HepG2 (cell line): Measurements from ENCODE around the gene GAL3ST2. TPM values are rescaled to one million over a fixed set of nuclear protein-coding genes. Genes with fewer than 3 reads are reported as not detected.

Experiments used
- ATAC-seq: fragments of 200-7000 bp; cut with Tn5 transposase; 3 replicates; pipeline ENCODE4 v1.9.1; 2020; ENCODE audit warnings: mild to moderate bottlenecking, moderate library complexity
- BruUV-seq: library from RNA; stranded (reverse); fragments of 400-500 nt; replicated peaks from 2 replicates; lab custom pipeline; 2021; lab: Mats Ljungman, UMichigan
- CTCF ChIA-PET: fragments of 300-600 bp; formaldehyde crosslinking; extraction: SDS; loops from one replicate; lab custom pipeline; 2021; ENCODE audit warnings: low total read pairs, inconsistent platforms, low intra/inter-chr PET ratio; lab: Yijun Ruan, JAX
- POLR2A ChIA-PET: fragments of 350-600 bp; sonication (Branson Sonifier 250); formaldehyde crosslinking; loops from one replicate; lab custom pipeline; 2020; ENCODE audit warnings: antibody characterized with exemption, inconsistent platforms; lab: Yijun Ruan, JAX
- DNase-seq: peaks from one replicate; pipeline ENCODE4 v3.0.0-alpha.2; 2015; ENCODE audit warnings: low spot score
- FAIRE-seq: peaks from 3 replicates; lab custom pipeline; 2011; peaks lifted over from hg19 to GRCh38; lab: Jason Lieb, UNC
- H2AFZ ChIP-seq: one replicate; pipeline ENCODE4 v1.6.1; 2011; ENCODE audit warnings: low read length, inconsistent platforms
- H3K27ac ChIP-seq: fragments of 300-600 bp; 3 replicates; pipeline ENCODE4 v1.8.0; 2011; ENCODE audit warnings: mixed run types, mild to moderate bottlenecking, mixed read lengths, low read length, inconsistent platforms; ENCODE audit not compliant: insufficient read depth; ENCODE audit errors: extremely low read length
- H3K27me3 ChIP-seq, 2 experiments: fragments of 200-600 bp in 1 of 2; 2 replicates in 1 of 2; 3 replicates in 1 of 2; pipeline versions ENCODE4 v1.6.0 to v1.8.0; 2011; ENCODE audit warnings: low read length in 2 of 2, mild to moderate bottlenecking in 2 of 2, moderate library complexity in 2 of 2, inconsistent platforms in 1 of 2; ENCODE audit not compliant: insufficient read depth in 2 of 2, control insufficient read depth in 1 of 2
- H3K36me3 ChIP-seq, 2 experiments: fragments of 200-600 bp in 1 of 2; replicated peaks in 1 of 2; 2 replicates in 1 of 2; 3 replicates in 1 of 2; pipeline versions ENCODE4 v1.5.1 to v1.8.0; 2011; ENCODE audit warnings: low read length in 2 of 2, inconsistent platforms in 1 of 2; ENCODE audit not compliant: insufficient read depth in 2 of 2, control insufficient read depth in 1 of 2
- H3K4me1 ChIP-seq: 2 replicates; pipeline ENCODE4 v1.5.1; 2012; ENCODE audit warnings: low read length, inconsistent platforms; ENCODE audit not compliant: insufficient read depth
- H3K4me2 ChIP-seq: 2 replicates; pipeline ENCODE4 v1.6.0; 2011; ENCODE audit warnings: low read depth, low read length, inconsistent platforms
- H3K4me3 ChIP-seq, 3 experiments: fragments of 200-600 bp in 1 of 3; sonication (generic), shearing (Covaris generic) in 1 of 3; replicated peaks in 1 of 3; 2 replicates each; pipeline ENCODE4 v1.5.1; 2011 to 2016; ENCODE audit warnings: low read length in 3 of 3, inconsistent platforms in 2 of 3, low read depth in 2 of 3, mild to moderate bottlenecking in 2 of 3, control low read depth in 1 of 3, mixed read lengths in 1 of 3; ENCODE audit not compliant: insufficient read depth in 1 of 3
- H3K79me2 ChIP-seq: one replicate; pipeline ENCODE4 v1.6.1; 2011; ENCODE audit warnings: low read length, inconsistent platforms; ENCODE audit not compliant: insufficient read depth
- H3K9ac ChIP-seq: 2 replicates; pipeline ENCODE4 v1.6.0; 2011; ENCODE audit warnings: mild to moderate bottlenecking, low read depth, low read length, inconsistent platforms; ENCODE audit not compliant: insufficient read depth
- H3K9me3 ChIP-seq: 2 replicates; pipeline ENCODE4 v1.5.1; 2012; ENCODE audit warnings: mild to moderate bottlenecking, low read length
- H4K20me1 ChIP-seq: 2 replicates; pipeline ENCODE4 v1.6.0; 2011; ENCODE audit warnings: inconsistent platforms, mild to moderate bottlenecking, low read length, moderate library complexity; ENCODE audit not compliant: insufficient read depth
- AGO1 ChIP-seq: fragments of 200-400 bp; formaldehyde crosslinking; IDR thresholded peaks from 2 replicates; pipeline ENCODE4 v1.6.1; 2017; ENCODE audit warnings: mild to moderate bottlenecking, low read depth, low read length, moderate library complexity; ENCODE audit not compliant: poor library complexity, severe bottlenecking
- GABPB1 ChIP-seq: IDR thresholded peaks from 2 replicates; pipeline ENCODE4 v1.6.1; 2016; ENCODE audit warnings: mild to moderate bottlenecking, missing genetic modification reagents, moderate library complexity, missing compliant biosample characterization
- HNF4A ChIP-seq: sonication (generic); formaldehyde crosslinking; IDR thresholded peaks from 2 replicates; pipeline ENCODE4 v1.4.0; 2020; ENCODE audit warnings: missing genetic modification reagents
- MAFF ChIP-seq: IDR thresholded peaks from 2 replicates; pipeline ENCODE4 v1.6.1; 2011; ENCODE audit warnings: low read depth, low read length, improper control_type of control experiment
- NFE2L1 ChIP-seq: sonication (generic); formaldehyde crosslinking; IDR thresholded peaks from 2 replicates; pipeline ENCODE4 v1.4.0; 2020; ENCODE audit warnings: missing genetic modification reagents, mild to moderate bottlenecking, borderline replicate concordance
- ZC3H13 ChIP-seq: sonication (generic); formaldehyde crosslinking; IDR thresholded peaks from 2 replicates; pipeline ENCODE4 v1.8.1; 2023; ENCODE audit warnings: mild to moderate bottlenecking, missing genetic modification reagents, moderate library complexity
- ZFP36 ChIP-seq: fragments of 150-350 bp; IDR thresholded peaks from 2 replicates; pipeline ENCODE4 v1.6.1; 2018; ENCODE audit warnings: borderline replicate concordance, low read length, low read depth; ENCODE audit not compliant: partially characterized antibody
- ZNF207 ChIP-seq: fragments of 450-650 bp; IDR thresholded peaks from 2 replicates; pipeline ENCODE4 v1.6.1; 2016; ENCODE audit warnings: antibody characterized with exemption, borderline replicate concordance
- ZNF773 ChIP-seq: sonication (generic); formaldehyde crosslinking; IDR thresholded peaks from 2 replicates; pipeline ENCODE4 v1.4.0; 2020; ENCODE audit warnings: missing genetic modification reagents, borderline replicate concordance
- WGBS: methylation state at CpG from one replicate; pipeline ENCODE4 v1.1.6; 2017; ENCODE audit warnings: low lambda C conversion rate; 5-methylcytosine and 5-hydroxymethylcytosine counted together
- in situ Hi-C: cut with HindIII; loops from 2 replicates; pipeline ENCODE4 v1.10.0; 2017; ENCODE audit warnings: low pct_unique_long_range_greater_than_20kb; ENCODE audit not compliant: extremely low pct_ligation_motif_present
- intact Hi-C: fragments of 100-400 bp; cut with micrococcal nuclease; formaldehyde crosslinking; loops from one replicate; pipeline ENCODE4 v1.10.0; 2022; ENCODE audit not compliant: unreplicated experiment
- polyA plus RNA-seq, 8 experiments: library from polyadenylated mRNA; depleted of rRNA in 3 of 8; stranded (reverse) in 7 of 8; unstranded in 1 of 8; fragments of >200 nt; fragmentation: Illumina TruSeq in 4 of 8; extraction: Trizol in 4 of 8; gene quantifications; 2 replicates each; pipeline versions ENCODE4 v1.2.1 to v1.2.3, GENCODE V29; 2011 to 2016; ENCODE audit warnings: low read depth in 4 of 8, missing spikeins in 1 of 8, mixed read lengths in 1 of 8; ENCODE audit not compliant: insufficient read depth in 1 of 8
- total RNA-seq, 5 experiments: library from RNA; depleted of rRNA; stranded (reverse); fragments of >200 nt; fragmentation: Illumina TruSeq; extraction: Trizol; gene quantifications; 2 replicates each; pipeline ENCODE4 v1.2.3, GENCODE V29; 2016; ENCODE audit warnings: low read depth in 1 of 5

The GAL3ST2 gene
- total and polyA plus RNA-seq, 2 of the 13 experiments (the other 11 are each of a cell fraction or from before 2014, with no cell fraction given) = 0.17 to 0.20 TPM

DNA sequence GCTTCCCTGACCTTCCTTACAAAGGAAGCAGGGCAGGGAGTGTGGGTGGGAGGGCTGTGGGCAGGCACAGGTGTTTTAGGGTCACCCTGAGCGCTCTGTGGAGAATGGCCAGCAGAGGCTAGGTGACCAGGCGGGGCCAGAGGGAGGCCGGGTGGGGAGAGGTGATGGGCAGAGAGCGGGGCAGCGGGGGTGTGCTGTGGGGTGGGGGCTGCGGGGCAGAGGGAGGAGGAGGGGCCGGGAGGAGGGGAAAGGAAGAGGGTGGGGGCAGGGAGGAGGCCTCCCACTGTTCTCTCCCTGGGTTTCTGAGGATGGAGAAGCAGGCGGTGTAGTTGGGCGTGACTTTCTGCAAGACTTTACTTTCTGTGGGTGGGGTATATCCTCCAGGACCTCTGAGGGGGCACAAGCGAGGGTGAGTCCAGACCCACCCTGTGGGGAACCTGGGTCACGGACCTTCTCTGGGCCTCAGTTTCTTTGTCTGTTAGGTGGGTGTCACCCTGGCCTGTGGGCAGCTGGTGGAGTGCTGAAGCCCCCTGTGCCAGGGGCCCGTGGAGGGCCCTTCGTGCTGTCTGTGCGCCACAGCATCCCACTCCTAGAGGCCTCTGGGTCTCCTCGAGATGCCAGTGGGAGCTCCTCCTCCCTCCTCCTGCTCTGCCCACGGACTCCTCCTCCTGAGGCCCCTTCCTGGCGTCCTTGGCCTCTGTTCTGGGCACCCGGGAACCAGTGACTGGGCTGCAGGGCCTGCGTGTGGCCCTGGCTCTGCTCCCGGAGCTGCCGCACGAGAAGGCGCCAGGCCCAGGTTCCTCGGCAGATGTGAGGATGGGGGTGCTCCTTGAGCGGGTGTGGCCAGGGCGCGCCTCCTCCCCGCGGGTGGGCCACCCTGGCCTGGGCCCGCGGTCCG, 26.0 kb downstream of the GAL3ST2 start:
- no peaks in the 10 kb centered on the region for H3K36me3 ChIP-seq
- no peak overlapping the region for H3K27ac ChIP-seq
- no peaks in the 10 kb centered on the region for H4K20me1 ChIP-seq
- FAIRE-seq (no peak), ATAC-seq (peak; percentile 3; the same call in 1 of the 3 replicates), DNase-seq (no peak)
- no peaks in the 10 kb centered on the region for H3K9me3 ChIP-seq
- peaks cover 31% of the 10 kb centered on the region for H3K4me1 ChIP-seq
- in situ Hi-C loops = no loop called here
- H2AFZ ChIP-seq = no peak overlapping the region
- CTCF ChIA-PET = no interaction called here
- 89% methylated on average over 32 of the region's 32 CpGs for WGBS
- BruUV-seq = no TSS peak
- H3K9ac ChIP-seq = no peak overlapping the region
- no peak overlapping the region for H3K4me2 ChIP-seq
- no peak overlapping the region for H3K4me3 ChIP-seq
- H3K79me2 ChIP-seq = no peaks in the 10 kb centered on the region
- TF ChIP-seq ZFP36 (no peak), MAFF (no peak), ZNF207 (no peak), ZC3H13 (0 out of 2 replicates have a peak, but pooled peaks have one; percentile 30), GABPB1 (peak; percentile 20; the same call in 1 of the 2 replicates), HNF4A (no peak), NFE2L1 (CRISPR knock-in tag) (no peak), ZNF773 (CRISPR knock-in tag) (no peak), AGO1 (peak; percentile 13)
- TF ChIP-seq, all 625 proteins: peak for 3
- POLR2A ChIA-PET = interaction anchor here (2.8 kb wide), 1 partner anchor 29 kb away, joined by 26 read pairs; no protein-coding TSS in a partner anchor
- intact Hi-C loops = loop anchor here (5.0 kb wide), 1 partner anchor 975 kb away; no protein-coding TSS in a partner anchor
- no peaks in the 10 kb centered on the region for H3K27me3 ChIP-seq
